Activated CD4-positive, alpha-beta memory T cell treated with anti-CD3 and anti-CD28 coated beads for 36 hours (primary cell): ENCODE data around the gene RNF150. TPM values are rescaled to one million over a fixed set of nuclear protein-coding genes. Genes with fewer than 3 reads are reported as not detected.
"Not testable (repeated sequence)": the region's sequence is repeated elsewhere in the genome, so short reads cannot be mapped to it uniquely, and the experiment has no call there.

Experiments
- CTCF ChIA-PET: fragments of 350-600 bp; sonication (Branson Sonifier 250); formaldehyde crosslinking; loops from one replicate; lab custom pipeline; 2021; ENCODE audit warnings: antibody characterized with exemption, inconsistent platforms; lab: Charles Lee
- POLR2A ChIA-PET: fragments of 350-600 bp; sonication (Branson Sonifier 250); formaldehyde crosslinking; loops from one replicate; lab custom pipeline; 2021; ENCODE audit warnings: antibody characterized with exemption; lab: Charles Lee
- DNase-seq: peaks from one replicate; pipeline ENCODE4 v3.0.0-alpha.2; 2020
- H3K27ac Mint-ChIP-seq: one replicate; pipeline ENCODE4 v1.8.0; 2021; ENCODE audit warnings: mixed read lengths
- H3K27me3 Mint-ChIP-seq: one replicate; pipeline ENCODE4 v1.8.0; 2021; ENCODE audit warnings: mixed read lengths
- H3K36me3 Mint-ChIP-seq: one replicate; pipeline ENCODE4 v1.8.0; 2021; ENCODE audit warnings: mixed read lengths
- H3K4me1 Mint-ChIP-seq: one replicate; pipeline ENCODE4 v1.8.0; 2021; ENCODE audit warnings: low read depth, mixed read lengths
- H3K4me3 Mint-ChIP-seq: one replicate; pipeline ENCODE4 v1.8.0; 2021; ENCODE audit warnings: mild to moderate bottlenecking, mixed read lengths
- H3K9me3 Mint-ChIP-seq: one replicate; pipeline ENCODE4 v1.8.0; 2021; ENCODE audit warnings: mixed read lengths
- intact Hi-C: fragments of 100-400 bp; cut with micrococcal nuclease; formaldehyde crosslinking; loops from one replicate; pipeline ENCODE4 v1.15.1; 2023
- total RNA-seq, 2 experiments: library from RNA; stranded (reverse); gene quantifications; one replicate each; pipeline ENCODE4 v1.2.3, GENCODE V29; 2021

RNF150 gene
- total RNA-seq, 2 experiments from 2014 or later, result not detected

DNA sequence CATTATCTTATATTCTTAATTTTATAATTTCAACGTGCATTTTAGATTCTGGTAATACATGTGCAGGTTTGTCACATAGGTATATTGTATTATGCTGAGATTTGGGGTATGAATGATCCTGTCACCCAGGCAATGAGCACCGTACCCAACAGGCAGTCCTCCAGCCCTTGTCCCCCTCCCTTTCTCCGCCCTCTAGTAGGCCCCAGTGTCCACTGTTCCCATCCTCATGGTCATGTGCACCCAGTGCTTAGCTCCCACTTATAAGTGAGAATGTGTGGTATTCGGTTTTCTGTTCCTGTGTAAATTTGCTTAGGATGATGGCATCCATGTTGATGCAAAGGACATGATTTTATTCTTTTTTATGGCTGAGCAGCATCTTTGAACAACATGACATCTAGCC, 70.6 kb downstream of the RNF150 start:
- Mint-ChIP-seq H3K36me3 (no peaks in the 10 kb centered on the region), H3K9me3 (no peaks in the 10 kb centered on the region), H3K27ac (no peak overlapping the region), H3K4me1 (no peaks in the 10 kb centered on the region), H3K4me3 (no peak overlapping the region), H3K27me3 (no peaks in the 10 kb centered on the region)
- intact Hi-C loops, result no loop called here
- no peak for DNase-seq
- ChIA-PET CTCF (no interaction called here), POLR2A (no interaction called here)

DNA sequence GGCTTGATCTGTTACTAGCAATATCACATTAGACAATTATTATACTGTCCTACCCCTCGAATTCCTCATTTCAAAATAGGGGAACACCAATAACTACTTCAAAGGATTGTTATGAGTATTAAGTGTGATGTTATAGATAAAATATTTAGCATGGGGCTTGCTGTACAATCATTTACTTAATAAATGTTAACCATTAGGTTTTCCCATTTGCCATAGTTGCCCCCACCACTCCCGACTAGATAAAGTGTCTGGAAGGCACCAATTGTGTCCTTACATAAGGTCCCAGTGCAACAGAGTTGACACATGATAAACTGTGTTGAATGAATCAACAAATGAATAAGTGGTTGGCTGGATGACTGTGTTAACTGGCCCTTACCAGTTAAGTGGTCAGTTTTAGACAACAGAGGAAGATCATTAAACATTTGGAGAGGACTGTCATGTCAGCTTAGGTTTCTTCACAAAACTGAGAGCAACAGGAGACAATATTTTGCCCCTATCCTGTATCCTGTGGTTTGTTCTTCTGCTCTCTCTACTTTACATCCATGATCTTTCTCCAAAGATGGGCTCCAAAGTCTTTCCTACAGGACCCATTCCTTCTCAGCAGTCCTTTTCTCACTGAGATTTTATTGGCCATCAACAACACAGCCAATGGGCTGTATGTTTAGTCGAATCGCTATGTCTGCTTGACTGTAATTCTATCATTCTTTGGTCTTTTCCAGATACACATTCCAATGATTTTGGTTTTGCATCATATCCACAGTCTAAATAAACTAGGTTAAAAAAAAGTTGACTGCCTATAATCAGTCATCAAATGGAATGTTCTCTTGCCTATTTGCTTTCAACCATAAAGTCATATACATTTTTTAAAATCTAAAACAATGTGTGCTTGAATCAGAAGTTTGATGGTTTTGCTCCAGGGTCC, 74.4 kb downstream of the RNF150 start:
- CTCF ChIA-PET, result no interaction called here
- no peaks in the 10 kb centered on the region for H3K27me3 Mint-ChIP-seq
- H3K36me3 Mint-ChIP-seq, result no peaks in the 10 kb centered on the region

GRCh38 chr4:141057582-141057981, 75.7 kb downstream of the RNF150 start:
- intact Hi-C loops, result no loop called here

More for the DNA sequence above, 74.4 kb downstream of the RNF150 start:
- Mint-ChIP-seq H3K9me3 (no peaks in the 10 kb centered on the region), H3K4me1 (no peaks in the 10 kb centered on the region), H3K27ac (no peak overlapping the region), H3K4me3 (no peak overlapping the region)
- intact Hi-C loops, result no loop called here
- POLR2A ChIA-PET, result no interaction called here
- no peak for DNase-seq

GRCh38 chr4:141056473-141056872, 76.8 kb downstream of the RNF150 start:
- no peak for DNase-seq
- Mint-ChIP-seq H3K4me1 (no peaks in the 10 kb centered on the region), H3K36me3 (no peaks in the 10 kb centered on the region), H3K9me3 (peaks cover 4% of the 10 kb centered on the region), H3K4me3 (no peak overlapping the region), H3K27me3 (no peaks in the 10 kb centered on the region), H3K27ac (no peak overlapping the region)
- CTCF ChIA-PET, result no interaction called here
- intact Hi-C loops, result no loop called here
- POLR2A ChIA-PET, result no interaction called here

More at GRCh38 chr4:141057582-141057981, 75.7 kb downstream of the RNF150 start:
- no peaks in the 10 kb centered on the region for H3K27me3 Mint-ChIP-seq
- no peaks in the 10 kb centered on the region for H3K4me1 Mint-ChIP-seq
- DNase-seq, result no peak
- no peak overlapping the region for H3K4me3 Mint-ChIP-seq
- H3K9me3 Mint-ChIP-seq, result no peaks in the 10 kb centered on the region
- ChIA-PET POLR2A (no interaction called here), CTCF (no interaction called here)
- no peak overlapping the region for H3K27ac Mint-ChIP-seq
- H3K36me3 Mint-ChIP-seq, result no peaks in the 10 kb centered on the region

- no peaks in the 10 kb centered on the region for H3K4me1 Mint-ChIP-seq
- H3K27ac Mint-ChIP-seq, result no peak overlapping the region
- intact Hi-C loops, result no loop called here
- no peaks in the 10 kb centered on the region for H3K36me3 Mint-ChIP-seq
- H3K4me3 Mint-ChIP-seq, result no peak overlapping the region
- no peaks in the 10 kb centered on the region for H3K27me3 Mint-ChIP-seq
- DNase-seq, result no peak
- CTCF ChIA-PET, result no interaction called here
- H3K9me3 Mint-ChIP-seq, result peaks cover 15% of the 10 kb centered on the region
- POLR2A ChIA-PET, result no interaction called here
These were observed 78.8 kb downstream of the RNF150 start for GRCh38 chr4:141054446-141054845.

GRCh38 chr4:141050999-141051398, 82.3 kb downstream of the RNF150 start:
- H3K4me3 Mint-ChIP-seq, H3K4me1 Mint-ChIP-seq, DNase-seq, H3K27me3 Mint-ChIP-seq, H3K36me3 Mint-ChIP-seq, H3K27ac Mint-ChIP-seq, intact Hi-C loops, CTCF ChIA-PET, POLR2A ChIA-PET: not testable (repeated sequence)
- H3K9me3 Mint-ChIP-seq, result peaks cover 15% of the 10 kb centered on the region

DNA sequence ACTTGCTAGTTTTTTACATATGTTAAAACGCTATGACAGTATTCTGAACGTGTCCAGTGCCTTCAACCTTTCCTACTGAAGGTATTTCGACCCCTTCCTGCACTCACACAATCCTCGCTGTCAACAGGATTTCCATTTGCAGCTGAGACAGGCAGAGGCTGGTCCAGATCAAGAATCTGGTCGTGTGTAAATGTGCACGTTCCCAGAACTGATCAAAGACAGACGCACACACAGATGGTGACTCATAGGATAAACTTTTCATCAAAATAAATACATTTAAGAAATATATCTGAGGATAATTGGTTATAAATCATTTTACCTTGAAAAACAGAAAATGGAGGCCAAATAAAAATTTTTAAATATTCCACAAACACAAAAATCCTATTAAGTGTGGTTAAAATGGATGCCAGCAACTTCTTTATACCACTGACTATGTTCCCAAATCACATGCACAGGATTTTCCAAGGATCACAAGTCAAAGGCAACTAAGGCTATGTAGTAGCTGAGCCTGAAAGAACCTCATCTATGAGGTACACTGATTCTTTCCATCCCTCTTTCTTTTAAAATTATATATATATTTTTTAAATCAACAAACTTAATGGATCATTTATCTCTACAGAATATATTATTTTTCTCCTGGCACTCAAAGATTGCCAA, 85.9 kb downstream of the RNF150 start:
- CTCF ChIA-PET, result no interaction called here
- intact Hi-C loops, result no loop called here
- Mint-ChIP-seq H3K36me3 (no peaks in the 10 kb centered on the region), H3K9me3 (peaks cover 15% of the 10 kb centered on the region), H3K27ac (no peak overlapping the region), H3K27me3 (peaks cover 3% of the 10 kb centered on the region), H3K4me1 (no peaks in the 10 kb centered on the region), H3K4me3 (no peak overlapping the region)
- no peak for DNase-seq
- POLR2A ChIA-PET, result no interaction called here

DNA sequence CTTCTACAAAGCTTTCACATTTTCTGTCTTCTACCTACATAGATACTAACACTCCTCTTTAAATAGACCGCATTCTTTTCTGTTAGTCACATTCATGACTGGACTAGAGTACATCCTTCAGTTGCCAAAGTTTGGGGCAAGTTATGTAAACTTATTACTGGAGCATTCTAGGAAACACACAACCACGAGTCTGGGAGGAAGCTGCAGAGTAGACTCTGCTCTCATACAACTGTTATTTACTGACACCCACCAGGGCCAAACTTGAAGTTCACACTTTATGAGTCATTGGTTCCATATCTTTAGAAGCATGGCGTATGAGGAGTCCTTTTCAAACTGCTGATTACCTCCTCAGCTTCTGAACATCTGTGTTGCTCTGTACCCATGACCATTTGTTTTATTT, 87.0 kb downstream of the RNF150 start:
- no peak for DNase-seq
- ChIA-PET POLR2A (no interaction called here), CTCF (no interaction called here)
- Mint-ChIP-seq H3K4me1 (no peaks in the 10 kb centered on the region), H3K27me3 (peaks cover 3% of the 10 kb centered on the region), H3K4me3 (no peak overlapping the region), H3K27ac (no peak overlapping the region), H3K9me3 (peaks cover 9% of the 10 kb centered on the region), H3K36me3 (no peaks in the 10 kb centered on the region)
- intact Hi-C loops, result no loop called here

DNA sequence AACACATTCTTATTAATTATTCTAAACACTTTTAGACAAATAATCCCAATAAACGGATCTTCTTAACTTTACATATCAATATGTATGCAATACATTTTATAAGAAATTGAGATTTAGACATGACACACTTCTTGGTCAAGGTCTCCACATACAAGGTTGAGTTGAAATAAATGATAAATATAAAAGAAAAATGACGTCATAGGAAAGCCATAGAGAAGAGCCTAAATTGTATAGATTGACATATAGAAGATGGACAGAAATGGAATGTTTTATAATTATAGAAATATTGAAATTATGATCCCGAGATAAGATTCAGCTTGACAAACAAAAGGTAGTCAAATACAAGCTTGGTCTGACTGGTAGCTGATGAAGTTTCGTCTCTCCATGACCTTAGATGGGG, 87.4 kb downstream of the RNF150 start:
- Mint-ChIP-seq H3K9me3 (peaks cover 5% of the 10 kb centered on the region), H3K4me1 (no peaks in the 10 kb centered on the region), H3K4me3 (no peak overlapping the region), H3K27me3 (peaks cover 3% of the 10 kb centered on the region), H3K36me3 (no peaks in the 10 kb centered on the region), H3K27ac (no peak overlapping the region)
- ChIA-PET POLR2A (no interaction called here), CTCF (no interaction called here)
- no peak for DNase-seq
- intact Hi-C loops, result no loop called here

GRCh38 chr4:141041021-141041476, 92.2 kb downstream of the RNF150 start:
- no peaks in the 10 kb centered on the region for H3K4me1 Mint-ChIP-seq
- POLR2A ChIA-PET, result no interaction called here
- intact Hi-C loops, result no loop called here
- H3K36me3 Mint-ChIP-seq, result no peaks in the 10 kb centered on the region
- CTCF ChIA-PET, result no interaction called here
- no peaks in the 10 kb centered on the region for H3K27me3 Mint-ChIP-seq
- DNase-seq, result no peak
- H3K4me3 Mint-ChIP-seq, result no peak overlapping the region
- H3K27ac Mint-ChIP-seq, result no peak overlapping the region
- H3K9me3 Mint-ChIP-seq, result no peaks in the 10 kb centered on the region

- Mint-ChIP-seq H3K9me3 (no peaks in the 10 kb centered on the region), H3K27me3 (no peaks in the 10 kb centered on the region), H3K27ac (no peak overlapping the region), H3K36me3 (no peaks in the 10 kb centered on the region), H3K4me1 (no peaks in the 10 kb centered on the region), H3K4me3 (no peak overlapping the region)
- CTCF ChIA-PET, result no interaction called here
- no peak for DNase-seq
- intact Hi-C loops, result no loop called here
- POLR2A ChIA-PET, result no interaction called here
These were observed 94.1 kb downstream of the RNF150 start for GRCh38 chr4:141039156-141039555.

- Mint-ChIP-seq H3K36me3 (no peaks in the 10 kb centered on the region), H3K9me3 (no peaks in the 10 kb centered on the region), H3K4me1 (no peaks in the 10 kb centered on the region), H3K27me3 (no peaks in the 10 kb centered on the region), H3K4me3 (no peak overlapping the region), H3K27ac (no peak overlapping the region)
- ChIA-PET POLR2A (no interaction called here), CTCF (no interaction called here)
- no peak for DNase-seq
- intact Hi-C loops, result no loop called here
These were observed 94.8 kb downstream of the RNF150 start for GRCh38 chr4:141038428-141038827.
